BE2C (cell line): ENCODE results near the gene PLCD1. TPM values are rescaled to one million over a fixed set of nuclear protein-coding genes. Genes with fewer than 3 reads are reported as not detected.
"Not testable (repeated sequence)": the region's sequence is repeated elsewhere in the genome, so short reads cannot be mapped to it uniquely, and the experiment has no call there.

ENCODE experiments used
- DNase-seq: peaks from one replicate; pipeline ENCODE4 v3.0.0-alpha.2; 2020
- H3K27me3 ChIP-seq: fragments of 250-450 bp; sonication (Bioruptor Pico); 2 replicates; pipeline ENCODE4 v1.5.1; 2020; ENCODE audit warnings: mild to moderate bottlenecking
- H3K36me3 ChIP-seq: fragments of 250-450 bp; sonication (Bioruptor Pico); 2 replicates; pipeline ENCODE4 v1.5.1; 2020; ENCODE audit warnings: mild to moderate bottlenecking
- H3K4me1 ChIP-seq: fragments of 250-450 bp; sonication (Bioruptor Pico); 2 replicates; pipeline ENCODE4 v1.5.1; 2020
- H3K4me3 ChIP-seq: 2 replicates; pipeline ENCODE4 v1.5.1; 2011; ENCODE audit warnings: low read depth, low read length
- H3K9me3 ChIP-seq: fragments of 250-450 bp; sonication (Bioruptor Pico); 2 replicates; pipeline ENCODE4 v1.5.1; 2020
- CTCF ChIP-seq: IDR thresholded peaks from 2 replicates; pipeline ENCODE4 v1.5.1; 2012; ENCODE audit warnings: mild to moderate bottlenecking, low read depth, low read length
- polyA plus RNA-seq: library from polyadenylated mRNA; unstranded; fragments of >200 nt; gene quantifications from one replicate; pipeline ENCODE4 v1.2.1, GENCODE V29; 2012; ENCODE audit warnings: low read depth, missing spikeins; ENCODE audit not compliant: insufficient read length, insufficient read depth

PLCD1 gene
- 0.85 TPM for polyA plus RNA-seq

- Histone ChIP-seq H3K36me3 (no peaks in the 10 kb centered on the region), H3K4me1 (no peaks in the 10 kb centered on the region), H3K4me3 (no peak within 1 kb of the TSS), H3K27me3 (no peaks in the 10 kb centered on the region), H3K9me3 (no peaks in the 10 kb centered on the region)
- no peak for TF ChIP-seq CTCF
- no peak for DNase-seq
Observed at GRCh38 chr3:38029400-38030125, at the start of gene PLCD1. Gene PLCD1 (minus strand): TSS chr3:38029642. CDS start chr3:38029539, 103 bp downstream.

- not testable (repeated sequence) for H3K9me3 ChIP-seq, H3K36me3 ChIP-seq, H3K27me3 ChIP-seq, DNase-seq, H3K4me3 ChIP-seq, H3K4me1 ChIP-seq
Observed at GRCh38 chr3:38077073-38077472, 47.6 kb upstream of the PLCD1 start.

- no peak for TF ChIP-seq CTCF
- no peaks in the 10 kb centered on the region for H3K4me1 ChIP-seq
- no peak overlapping the region for H3K4me3 ChIP-seq
- no peaks in the 10 kb centered on the region for H3K9me3 ChIP-seq
- no peaks in the 10 kb centered on the region for H3K36me3 ChIP-seq
- H3K27me3 ChIP-seq, result no peaks in the 10 kb centered on the region
- no peak for DNase-seq
Observed at GRCh38 chr3:38070013-38070412, 40.6 kb upstream of the PLCD1 start.

GRCh38 chr3:38067508-38068233, 38.2 kb upstream of the PLCD1 start:
- no peaks in the 10 kb centered on the region for H3K9me3 ChIP-seq
- no peak for DNase-seq
- H3K4me3 ChIP-seq, result no peak overlapping the region
- no peaks in the 10 kb centered on the region for H3K36me3 ChIP-seq
- H3K4me1 ChIP-seq, result no peaks in the 10 kb centered on the region
- H3K27me3 ChIP-seq, result no peaks in the 10 kb centered on the region
- no peak for TF ChIP-seq CTCF

GRCh38 chr3:38064453-38064852, 35.0 kb upstream of the PLCD1 start:
- not testable (repeated sequence) for H3K4me3 ChIP-seq, H3K27me3 ChIP-seq, DNase-seq, H3K36me3 ChIP-seq, H3K9me3 ChIP-seq, H3K4me1 ChIP-seq

- no peak overlapping the region for H3K4me3 ChIP-seq
- no peaks in the 10 kb centered on the region for H3K27me3 ChIP-seq
- H3K9me3 ChIP-seq, result no peaks in the 10 kb centered on the region
- DNase-seq, result no peak
- no peaks in the 10 kb centered on the region for H3K4me1 ChIP-seq
- no peak for TF ChIP-seq CTCF
- no peaks in the 10 kb centered on the region for H3K36me3 ChIP-seq
Observed at GRCh38 chr3:38062809-38063208, 33.4 kb upstream of the PLCD1 start.

- TF ChIP-seq CTCF, result no peak
- Histone ChIP-seq H3K4me1 (no peaks in the 10 kb centered on the region), H3K9me3 (no peaks in the 10 kb centered on the region), H3K27me3 (no peaks in the 10 kb centered on the region), H3K36me3 (no peaks in the 10 kb centered on the region), H3K4me3 (no peak overlapping the region)
- DNase-seq, result no peak
Observed at GRCh38 chr3:38059591-38059990, 30.1 kb upstream of the PLCD1 start.
